Activated CD8-positive, alpha-beta T cell treated with anti-CD3 and anti-CD28 coated beads for 36 hours (primary cell): Measurements from ENCODE around the gene COA8. TPM values are rescaled to one million over a fixed set of nuclear protein-coding genes. Genes with fewer than 3 reads are reported as not detected.

Source experiments
- ATAC-seq: fragments of 200-7000 bp; cut with Tn5 transposase; one replicate; pipeline ENCODE4 v1.10.0; 2021; ENCODE audit warnings: mild to moderate bottlenecking, moderate library complexity
- CTCF ChIA-PET: fragments of 350-600 bp; sonication (Branson Sonifier 250); formaldehyde crosslinking; loops from one replicate; lab custom pipeline; 2021; ENCODE audit warnings: antibody characterized with exemption; lab: Charles Lee
- POLR2A ChIA-PET: fragments of 350-600 bp; sonication (Branson Sonifier 250); formaldehyde crosslinking; loops from one replicate; lab custom pipeline; 2021; ENCODE audit warnings: antibody characterized with exemption; lab: Charles Lee
- DNase-seq: peaks from one replicate; pipeline ENCODE4 v3.0.0-alpha.2; 2020
- H3K27ac Mint-ChIP-seq: one replicate; pipeline ENCODE4 v1.8.0; 2021; ENCODE audit warnings: mild to moderate bottlenecking, mixed read lengths
- H3K27me3 Mint-ChIP-seq: one replicate; pipeline ENCODE4 v1.8.0; 2021; ENCODE audit warnings: mixed read lengths
- H3K36me3 Mint-ChIP-seq: one replicate; pipeline ENCODE4 v1.8.0; 2021; ENCODE audit warnings: low read depth, mixed read lengths
- H3K4me1 Mint-ChIP-seq: one replicate; pipeline ENCODE4 v1.8.0; 2021; ENCODE audit warnings: low read depth, mixed read lengths
- H3K4me3 Mint-ChIP-seq: one replicate; pipeline ENCODE4 v1.8.0; 2021; ENCODE audit warnings: mild to moderate bottlenecking, moderate library complexity, mixed read lengths
- H3K9me3 Mint-ChIP-seq: one replicate; pipeline ENCODE4 v1.8.0; 2021; ENCODE audit warnings: mixed read lengths
- CTCF ChIP-seq: fragments of 200-600 bp; IDR thresholded peaks from one replicate; pipeline ENCODE4 v1.8.0; 2022; ENCODE audit warnings: antibody characterized with exemption, mild to moderate bottlenecking
- intact Hi-C: fragments of 100-400 bp; cut with micrococcal nuclease; formaldehyde crosslinking; loops from one replicate; pipeline ENCODE4 v1.10.0; 2022
- total RNA-seq, 2 experiments: library from RNA; stranded (reverse); gene quantifications; one replicate each; pipeline ENCODE4 v1.2.3, GENCODE V29; 2021

The COA8 gene
- total RNA-seq, 2 experiments from 2014 or later = 40.3 to 45.6 TPM

GRCh38 chr14:103625356-103626095, 62.8 kb downstream of the COA8 start:
- CTCF ChIA-PET = interaction anchor here (1.0 kb wide), 1 partner anchor 43 kb away, joined by 3 read pairs; no protein-coding TSS in a partner anchor
- no peaks in the 10 kb centered on the region for H3K9me3 Mint-ChIP-seq
- ATAC-seq (peak; percentile 14), DNase-seq (peak; percentile 53)
- POLR2A ChIA-PET = interaction anchor here (2.6 kb wide), 1 partner anchor 18 kb away, joined by 9 read pairs; no protein-coding TSS in a partner anchor
- peaks cover 18% of the 10 kb centered on the region for H3K4me1 Mint-ChIP-seq
- peak overlapping the region; percentile 74 for H3K27ac Mint-ChIP-seq
- H3K27me3 Mint-ChIP-seq = peaks cover 3% of the 10 kb centered on the region
- peaks cover 3% of the 10 kb centered on the region for H3K36me3 Mint-ChIP-seq
- H3K4me3 Mint-ChIP-seq = peak overlapping the region; percentile 26
- TF ChIP-seq CTCF = no peak
- intact Hi-C loops = no loop called here

GRCh38 chr14:103626146-103626850, 63.5 kb downstream of the COA8 start:
- POLR2A ChIA-PET = interaction anchor here (2.6 kb wide), 1 partner anchor 18 kb away, joined by 9 read pairs; no protein-coding TSS in a partner anchor

GRCh38 chr14:103627073-103628025, 64.6 kb downstream of the COA8 start:
- H3K4me1 Mint-ChIP-seq = peaks cover 21% of the 10 kb centered on the region
- DNase-seq = no peak
- no peaks in the 10 kb centered on the region for H3K9me3 Mint-ChIP-seq
- no peak for TF ChIP-seq CTCF
- peak overlapping the region; percentile 84 for H3K4me3 Mint-ChIP-seq
- no peak for ATAC-seq
- POLR2A ChIA-PET = no interaction called here
- H3K27me3 Mint-ChIP-seq = peaks cover 3% of the 10 kb centered on the region
- no peak overlapping the region for H3K27ac Mint-ChIP-seq
- CTCF ChIA-PET = interaction anchor here (0.6 kb wide), 1 partner anchor 583 kb away, joined by 3 read pairs; no protein-coding TSS in a partner anchor
- H3K36me3 Mint-ChIP-seq = peaks cover 3% of the 10 kb centered on the region
- intact Hi-C loops = no loop called here

More at GRCh38 chr14:103626146-103626850, 63.5 kb downstream of the COA8 start:
- H3K9me3 Mint-ChIP-seq = no peaks in the 10 kb centered on the region
- CTCF ChIA-PET = interaction anchor here (1.0 kb wide), 1 partner anchor 42 kb away, joined by 3 read pairs; no protein-coding TSS in a partner anchor
- peaks cover 21% of the 10 kb centered on the region for H3K4me1 Mint-ChIP-seq
- peaks cover 3% of the 10 kb centered on the region for H3K36me3 Mint-ChIP-seq
- H3K4me3 Mint-ChIP-seq = no peak overlapping the region
- peak; percentile 22 for DNase-seq
- ATAC-seq = no peak
- H3K27ac Mint-ChIP-seq = no peak overlapping the region
- intact Hi-C loops = no loop called here
- TF ChIP-seq CTCF = no peak
- peaks cover 3% of the 10 kb centered on the region for H3K27me3 Mint-ChIP-seq

- Mint-ChIP-seq H3K27ac (peak overlapping the region; percentile 82), H3K4me1 (peaks cover 26% of the 10 kb centered on the region), H3K36me3 (peaks cover 3% of the 10 kb centered on the region), H3K9me3 (no peaks in the 10 kb centered on the region), H3K4me3 (peak overlapping the region; percentile 84), H3K27me3 (no peaks in the 10 kb centered on the region)
- DNase-seq (peak; percentile 21), ATAC-seq (no peak)
- POLR2A ChIA-PET = interaction anchor here (0.8 to 2.8 kb wide), 4 partner anchors 13 to 294 kb away, joined by 3 to 19 read pairs (median 4); partner anchors contain the start of genes BAG5, COA8 and EIF5
- CTCF ChIA-PET = interaction anchor here (0.6 to 0.8 kb wide), 2 partner anchors 21 to 584 kb away, joined by 3 read pairs; no protein-coding TSS in a partner anchor
- TF ChIP-seq CTCF = no peak
- intact Hi-C loops = no loop called here
Measured at GRCh38 chr14:103628221-103628683, 65.5 kb downstream of the COA8 start.
